HG03159 (cell line): ENCODE measurements around the gene MRAP.

Experiments used
- ATAC-seq: cut with Tn5 transposase; IDR thresholded peaks from one replicate; pipeline ENCODE4 v1.9.1; 2021; ENCODE audit warnings: mild to moderate bottlenecking, moderate library complexity; ENCODE audit not compliant: unreplicated experiment

MRAP gene

GRCh38 chr21:32347351-32347750 lies 48.7 kb downstream of the MRAP start:
- no peak for ATAC-seq

GRCh38 chr21:32347977-32348376 lies 49.3 kb downstream of the MRAP start:
- no peak for ATAC-seq

- no peak for ATAC-seq
Observed at GRCh38 chr21:32348604-32349332, 50.1 kb downstream of the MRAP start.

- no peak for ATAC-seq
Observed at GRCh38 chr21:32349333-32349944, 50.8 kb downstream of the MRAP start.

GRCh38 chr21:32350211-32350980 lies 51.7 kb downstream of the MRAP start:
- no peak for ATAC-seq

- no peak for ATAC-seq
Observed at GRCh38 chr21:32350981-32351380, 52.3 kb downstream of the MRAP start.

GRCh38 chr21:32351428-32351827 lies 52.8 kb downstream of the MRAP start:
- no peak for ATAC-seq

GRCh38 chr21:32352526-32352925 lies 53.9 kb downstream of the MRAP start:
- ATAC-seq, result no peak

- no peak for ATAC-seq
Observed at GRCh38 chr21:32353002-32353711, 54.5 kb downstream of the MRAP start.

GRCh38 chr21:32356874-32357395 lies 58.3 kb downstream of the MRAP start:
- no peak for ATAC-seq

GRCh38 chr21:32359719-32360260 lies 61.1 kb downstream of the MRAP start:
- no peak for ATAC-seq

GRCh38 chr21:32360401-32360975 lies 61.8 kb downstream of the MRAP start:
- ATAC-seq, result no peak
